Neural crest cell (in vitro differentiated cells): Measurements from ENCODE around the gene IZUMO4. TPM values are rescaled to one million over a fixed set of nuclear protein-coding genes. Genes with fewer than 3 reads are reported as not detected.

Source experiments
- DNase-seq: peaks from one replicate; pipeline ENCODE4 v3.0.0; 2021; ENCODE audit warnings: low read depth, mixed read lengths, low spot score
- H3K27ac Mint-ChIP-seq: one replicate; pipeline ENCODE4 v1.8.0; 2021; ENCODE audit warnings: mild to moderate bottlenecking, mixed read lengths; ENCODE audit not compliant: unreplicated experiment
- H3K27me3 Mint-ChIP-seq: 2 replicates; pipeline ENCODE4 v1.8.0; 2021; ENCODE audit warnings: low read depth, mild to moderate bottlenecking, mixed read lengths
- H3K36me3 Mint-ChIP-seq: 2 replicates; pipeline ENCODE4 v1.8.0; 2021; ENCODE audit warnings: low read depth, mild to moderate bottlenecking, mixed read lengths
- H3K4me1 Mint-ChIP-seq: 2 replicates; pipeline ENCODE4 v1.8.0; 2021; ENCODE audit warnings: mixed read lengths
- H3K4me3 Mint-ChIP-seq: one replicate; pipeline ENCODE4 v1.8.0; 2021; ENCODE audit warnings: mild to moderate bottlenecking, mixed read lengths
- H3K9me3 Mint-ChIP-seq: 2 replicates; pipeline ENCODE4 v1.8.0; 2021; ENCODE audit warnings: mixed read lengths
- total RNA-seq: library from RNA; stranded (reverse); gene quantifications from 2 replicates; pipeline ENCODE4 v1.2.1, GENCODE V29; 2021
- TF ChIP-seq, protein P1 (sequence below): fragments of 200-600 bp; sonication (generic); conservative IDR thresholded peaks from 2 replicates; pipeline ENCODE4 v1.5.0; 2021; ENCODE audit warnings: antibody characterized with exemption, mild to moderate bottlenecking

Gene IZUMO4
- total RNA-seq, 1 donor from 2014 or later: 5.6 TPM

DNA sequence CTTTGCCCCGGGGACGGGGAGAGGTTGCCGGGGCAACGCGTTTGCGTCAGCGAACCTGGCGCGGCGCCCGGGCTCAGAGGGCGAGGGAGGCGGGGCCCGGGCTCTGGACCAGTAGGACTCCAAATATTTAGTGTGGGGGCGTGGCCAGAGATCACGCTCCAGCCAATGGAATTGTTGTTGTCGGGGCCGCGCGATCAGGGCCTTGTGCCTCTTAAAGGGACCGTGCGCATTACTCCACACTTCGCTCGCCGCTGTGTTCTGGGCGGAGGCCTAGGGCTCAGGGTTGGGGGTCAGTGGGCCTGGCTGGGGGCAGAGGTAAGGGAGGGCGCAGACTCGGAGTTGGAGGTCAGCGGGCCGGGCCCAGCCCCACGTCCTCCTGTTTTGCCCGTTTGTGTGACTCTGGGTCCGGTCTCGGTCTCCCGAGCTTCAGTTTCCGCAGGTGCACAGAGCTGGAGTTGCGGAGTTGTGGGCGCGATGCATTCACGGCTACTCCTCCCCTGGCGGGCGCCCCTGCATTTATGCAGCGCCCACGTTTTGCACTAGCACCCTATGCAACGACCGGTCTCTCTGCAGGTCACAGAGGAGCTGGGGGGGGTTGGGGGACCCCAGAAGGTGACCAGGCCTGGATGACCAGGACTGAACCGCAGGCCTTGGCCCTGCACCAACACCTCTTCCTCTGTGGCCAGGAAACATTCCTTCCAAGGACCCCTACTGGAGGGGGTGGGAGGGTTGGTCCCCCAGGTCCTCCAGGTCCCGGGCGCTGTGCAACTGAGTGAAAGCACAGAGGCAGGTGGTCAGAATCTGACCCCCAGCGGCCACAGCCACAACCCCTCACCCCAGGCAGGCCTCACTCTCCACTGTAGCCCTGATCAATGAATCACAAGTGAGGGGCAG is 35.0 kb upstream of the IZUMO4 start:
- Mint-ChIP-seq H3K36me3 (no peaks in the 10 kb centered on the region), H3K27ac (peak overlapping the region; percentile 97), H3K9me3 (no peaks in the 10 kb centered on the region), H3K4me1 (peaks cover 43% of the 10 kb centered on the region), H3K4me3 (peak overlapping the region; percentile 94), H3K27me3 (no peaks in the 10 kb centered on the region)
- DNase-seq: peak; percentile 98
- TF ChIP-seq, protein P1, sequence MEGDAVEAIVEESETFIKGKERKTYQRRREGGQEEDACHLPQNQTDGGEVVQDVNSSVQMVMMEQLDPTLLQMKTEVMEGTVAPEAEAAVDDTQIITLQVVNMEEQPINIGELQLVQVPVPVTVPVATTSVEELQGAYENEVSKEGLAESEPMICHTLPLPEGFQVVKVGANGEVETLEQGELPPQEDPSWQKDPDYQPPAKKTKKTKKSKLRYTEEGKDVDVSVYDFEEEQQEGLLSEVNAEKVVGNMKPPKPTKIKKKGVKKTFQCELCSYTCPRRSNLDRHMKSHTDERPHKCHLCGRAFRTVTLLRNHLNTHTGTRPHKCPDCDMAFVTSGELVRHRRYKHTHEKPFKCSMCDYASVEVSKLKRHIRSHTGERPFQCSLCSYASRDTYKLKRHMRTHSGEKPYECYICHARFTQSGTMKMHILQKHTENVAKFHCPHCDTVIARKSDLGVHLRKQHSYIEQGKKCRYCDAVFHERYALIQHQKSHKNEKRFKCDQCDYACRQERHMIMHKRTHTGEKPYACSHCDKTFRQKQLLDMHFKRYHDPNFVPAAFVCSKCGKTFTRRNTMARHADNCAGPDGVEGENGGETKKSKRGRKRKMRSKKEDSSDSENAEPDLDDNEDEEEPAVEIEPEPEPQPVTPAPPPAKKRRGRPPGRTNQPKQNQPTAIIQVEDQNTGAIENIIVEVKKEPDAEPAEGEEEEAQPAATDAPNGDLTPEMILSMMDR: no peak

DNA sequence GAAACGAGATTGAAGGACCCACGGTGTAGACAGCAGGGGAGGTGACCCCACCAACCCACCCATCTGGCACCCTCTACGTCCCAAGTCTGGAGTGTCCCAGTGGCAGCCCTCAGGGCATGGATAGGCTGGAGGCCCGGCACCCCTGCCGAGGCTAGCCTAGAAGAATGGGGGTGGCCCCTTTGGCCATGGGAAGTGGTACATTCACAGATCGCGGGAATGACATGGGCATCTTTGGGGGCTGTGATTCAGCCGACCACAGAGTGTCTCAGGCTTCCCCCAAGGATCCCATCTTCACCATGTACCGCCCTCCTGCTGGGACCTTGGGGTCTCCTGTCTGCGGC is 34.4 kb upstream of the IZUMO4 start:
- peaks cover 43% of the 10 kb centered on the region for H3K4me1 Mint-ChIP-seq
- peak overlapping the region; percentile 94 for H3K4me3 Mint-ChIP-seq
- no peak for DNase-seq
- H3K9me3 Mint-ChIP-seq: no peaks in the 10 kb centered on the region
- H3K36me3 Mint-ChIP-seq: no peaks in the 10 kb centered on the region
- H3K27ac Mint-ChIP-seq: peak overlapping the region; percentile 97
- H3K27me3 Mint-ChIP-seq: no peaks in the 10 kb centered on the region
- TF ChIP-seq, protein P1: no peak

DNA sequence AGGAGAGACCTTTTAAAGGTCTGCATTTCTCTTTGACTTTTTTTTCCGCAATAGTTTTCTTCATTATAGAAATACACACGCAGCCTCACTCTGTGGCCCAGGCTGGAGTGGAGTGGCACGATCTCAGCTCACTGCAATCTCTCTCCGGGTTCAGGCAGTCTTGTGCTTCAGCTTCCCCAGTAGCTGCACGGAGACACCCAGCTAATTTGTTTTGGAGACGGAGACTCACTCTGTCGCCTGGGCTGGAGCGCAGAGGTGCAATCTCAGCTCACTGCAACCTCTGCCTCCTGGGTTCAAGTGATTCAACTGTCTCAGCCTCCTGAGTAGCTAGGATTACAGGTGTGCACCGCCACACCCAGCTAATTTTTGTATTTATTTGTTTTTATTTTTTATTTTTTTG is 33.9 kb upstream of the IZUMO4 start:
- Mint-ChIP-seq H3K4me3 (peak overlapping the region; percentile 94), H3K27ac (peak overlapping the region; percentile 97), H3K9me3 (no peaks in the 10 kb centered on the region), H3K36me3 (no peaks in the 10 kb centered on the region), H3K4me1 (peaks cover 43% of the 10 kb centered on the region), H3K27me3 (no peaks in the 10 kb centered on the region)
- TF ChIP-seq, protein P1: no peak
- no peak for DNase-seq

DNA sequence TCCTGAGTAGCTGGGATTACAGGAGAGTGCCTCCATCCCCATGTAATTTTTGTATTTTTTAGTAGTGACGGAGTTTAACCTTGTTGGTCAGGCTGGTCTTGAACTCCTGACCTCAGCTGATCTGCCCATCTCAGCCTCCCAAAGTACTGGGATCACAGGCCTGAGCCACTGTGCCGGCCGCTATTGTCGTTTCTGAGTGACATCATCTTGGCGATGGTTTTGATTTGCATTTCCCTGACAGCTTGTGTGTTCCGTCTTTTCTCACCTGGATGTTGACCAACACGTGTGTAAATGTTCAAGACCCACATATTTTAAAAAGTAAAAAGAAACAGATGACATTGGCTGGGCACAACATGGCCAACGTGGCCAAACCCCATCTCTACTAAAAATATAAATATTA is 32.9 kb upstream of the IZUMO4 start:
- Mint-ChIP-seq H3K36me3 (no peaks in the 10 kb centered on the region), H3K27ac (no peak overlapping the region), H3K4me3 (peak overlapping the region; percentile 54), H3K9me3 (no peaks in the 10 kb centered on the region), H3K27me3 (no peaks in the 10 kb centered on the region), H3K4me1 (peaks cover 43% of the 10 kb centered on the region)
- TF ChIP-seq, protein P1: no peak
- DNase-seq: no peak

DNA sequence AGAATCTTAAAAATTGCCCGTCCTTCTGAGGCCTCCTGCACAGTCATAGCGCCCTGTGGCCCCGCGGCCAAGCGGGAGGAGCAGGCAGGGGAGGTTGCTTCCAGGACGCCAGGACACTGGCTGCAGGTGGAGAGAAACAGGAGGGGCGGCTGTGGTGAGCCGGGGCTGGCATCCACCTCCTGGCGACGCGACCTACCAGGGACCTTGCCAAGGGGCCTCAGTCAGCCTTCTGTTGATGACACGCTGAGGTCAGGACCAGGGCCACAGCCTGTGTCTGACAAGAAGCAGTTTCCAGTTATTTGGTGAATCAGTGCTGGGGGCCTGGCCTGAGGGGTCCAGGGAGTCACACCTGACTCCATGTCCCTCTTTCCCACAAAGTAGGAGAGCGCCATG is 32.3 kb upstream of the IZUMO4 start:
- Mint-ChIP-seq H3K9me3 (no peaks in the 10 kb centered on the region), H3K27ac (no peak overlapping the region), H3K4me3 (peak overlapping the region; percentile 49), H3K36me3 (no peaks in the 10 kb centered on the region), H3K27me3 (no peaks in the 10 kb centered on the region), H3K4me1 (peaks cover 39% of the 10 kb centered on the region)
- no peak for DNase-seq
- TF ChIP-seq, protein P1: no peak
